ENCODE results near the gene CCSER2.
"Not testable (repeated sequence)": the region's sequence is repeated elsewhere in the genome, so short reads cannot be mapped to it uniquely, and the experiment has no call there.

Gene CCSER2

DNA sequence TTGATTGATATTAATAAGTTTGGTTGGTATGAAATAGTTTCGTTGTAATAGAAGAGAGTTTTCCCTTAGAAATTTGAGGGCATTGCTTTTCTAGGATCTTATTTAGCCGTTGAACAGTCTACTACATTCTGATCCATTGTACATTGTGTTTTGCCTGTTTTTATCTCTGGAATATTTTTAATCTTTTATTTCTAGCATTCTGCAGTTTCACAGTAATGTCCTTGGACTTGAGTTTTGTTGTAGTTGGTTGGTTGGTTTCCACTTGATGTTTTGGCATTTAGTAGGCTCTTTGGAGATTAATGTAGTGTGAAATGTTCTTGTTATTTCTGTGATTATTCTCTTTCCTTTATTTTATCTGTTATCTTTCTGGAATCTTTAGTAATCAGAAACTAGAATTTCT, 112.4 kb downstream of the CCSER2 start:
- no peak overlapping the region for H3K4me3 ChIP-seq
- no peak overlapping the region for H3K9ac ChIP-seq (ENCODE audit: insufficient read length)
- no peak overlapping the region for H3K27ac ChIP-seq
- DNase-seq (ENCODE audit: low read depth, low spot score), result no peak
- H3K36me3 ChIP-seq (ENCODE audit: insufficient read depth, low read length), result no peaks in the 10 kb centered on the region
- no peaks in the 10 kb centered on the region for H3K9me3 ChIP-seq (ENCODE audit: low read depth, low read length)
- TF ChIP-seq EZH2 (IDR thresholded peaks at IDR 0.05), result no peak
- no peak for TF ChIP-seq FOXP2 (optimal IDR thresholded peaks at IDR 0.05; ENCODE audit: control extremely low read depth, extremely low read length, insufficient read depth)
- TF ChIP-seq POLR2AphosphoS5 (IDR thresholded peaks at IDR 0.05; ENCODE audit: borderline replicate concordance, low read depth, low read length), result no peak

DNA sequence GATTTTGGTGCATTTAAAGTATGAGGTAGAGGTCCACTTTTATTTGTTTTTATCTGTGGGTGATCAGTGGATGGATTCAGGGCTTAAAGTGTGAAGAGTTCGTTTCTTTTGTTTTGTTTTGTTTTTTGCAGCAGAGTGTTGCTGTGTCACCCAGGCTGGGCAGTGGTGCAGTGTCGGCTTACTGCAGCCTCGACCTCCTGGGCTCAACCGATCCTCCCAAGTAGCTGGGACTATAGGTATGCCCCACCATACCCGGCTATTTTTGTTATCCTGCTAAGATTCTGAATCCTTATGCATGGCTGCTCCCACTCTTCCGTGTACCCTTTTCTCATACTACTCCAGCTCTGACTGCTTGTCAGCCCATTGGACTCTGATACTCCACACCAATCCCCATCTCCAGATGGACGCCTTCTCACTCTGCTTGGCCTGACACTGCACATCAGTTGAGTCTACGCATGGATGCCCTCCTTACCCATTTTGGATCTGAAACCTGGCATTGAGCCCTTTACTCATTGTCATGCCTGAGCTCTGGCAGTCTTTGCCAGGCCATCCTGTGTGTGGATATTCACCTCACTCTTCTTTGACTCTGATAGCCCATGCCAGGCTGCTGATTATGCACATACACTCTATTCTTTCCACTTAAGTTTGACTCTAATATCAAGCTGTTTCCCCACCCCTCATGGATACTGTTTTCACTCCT, 119.5 kb downstream of the CCSER2 start:
- Histone ChIP-seq H3K9ac (ENCODE audit: insufficient read length) (no peak overlapping the region), H3K9me3 (ENCODE audit: low read depth, low read length) (no peaks in the 10 kb centered on the region), H3K4me3 (no peak overlapping the region), H3K27ac (no peak overlapping the region), H3K36me3 (ENCODE audit: insufficient read depth, low read length) (no peaks in the 10 kb centered on the region)
- TF ChIP-seq EZH2 (IDR thresholded peaks at IDR 0.05), result no peak
- no peak for TF ChIP-seq FOXP2 (optimal IDR thresholded peaks at IDR 0.05; ENCODE audit: control extremely low read depth, extremely low read length, insufficient read depth)
- no peak for TF ChIP-seq POLR2AphosphoS5 (IDR thresholded peaks at IDR 0.05; ENCODE audit: borderline replicate concordance, low read depth, low read length)
- DNase-seq (ENCODE audit: low read depth, low spot score), result no peak

DNA sequence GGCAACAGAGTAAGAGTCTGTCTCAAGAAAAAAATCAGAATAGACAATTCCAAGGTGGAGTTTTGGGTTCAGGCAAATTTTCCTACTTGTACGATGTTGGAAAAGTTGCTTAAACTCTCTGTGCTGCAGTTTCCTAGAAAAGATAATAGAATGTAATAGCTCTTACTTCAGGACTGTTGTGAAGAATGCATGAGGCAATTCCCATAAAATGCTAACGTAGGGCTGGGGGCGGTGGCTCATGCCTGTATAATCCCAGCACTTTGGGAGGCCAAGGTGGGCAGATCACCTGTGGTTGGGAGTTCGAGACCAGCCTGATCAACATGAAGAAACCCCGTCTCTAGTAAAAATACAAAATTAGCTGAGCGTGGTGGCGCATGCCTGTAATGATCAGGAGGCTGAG, 121.0 kb downstream of the CCSER2 start:
- H3K9me3 ChIP-seq (ENCODE audit: low read depth, low read length); DNase-seq (ENCODE audit: low read depth, low spot score); H3K9ac ChIP-seq (ENCODE audit: insufficient read length); H3K27ac ChIP-seq; H3K4me3 ChIP-seq; H3K36me3 ChIP-seq (ENCODE audit: insufficient read depth, low read length): not testable (repeated sequence)

DNA sequence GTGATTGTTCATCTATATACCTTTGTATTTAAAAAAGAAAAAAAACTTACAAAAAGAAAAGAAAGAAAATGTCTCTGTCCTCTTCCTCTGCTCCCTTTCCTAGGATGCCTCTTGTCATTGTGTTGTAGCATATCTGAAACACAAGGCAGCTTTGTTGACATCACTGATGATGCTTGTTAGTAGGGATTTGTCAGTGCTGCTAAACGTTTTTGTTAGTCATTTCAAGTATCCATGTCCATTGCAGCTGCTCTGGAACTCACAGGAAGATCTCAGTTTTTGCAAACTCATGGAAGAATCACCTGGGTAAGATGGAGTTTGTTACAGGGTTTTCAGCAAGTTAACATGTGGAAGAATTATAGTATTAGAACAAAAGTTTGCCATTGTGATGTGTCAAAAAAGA, 123.6 kb downstream of the CCSER2 start:
- no peak for DNase-seq (ENCODE audit: low read depth, low spot score)
- H3K36me3 ChIP-seq (ENCODE audit: insufficient read depth, low read length), result no peaks in the 10 kb centered on the region
- no peak overlapping the region for H3K4me3 ChIP-seq
- H3K27ac ChIP-seq, result no peak overlapping the region
- TF ChIP-seq FOXP2 (optimal IDR thresholded peaks at IDR 0.05; ENCODE audit: control extremely low read depth, extremely low read length, insufficient read depth) (no peak), POLR2AphosphoS5 (IDR thresholded peaks at IDR 0.05; ENCODE audit: borderline replicate concordance, low read depth, low read length) (no peak), EZH2 (IDR thresholded peaks at IDR 0.05) (no peak)
- H3K9me3 ChIP-seq (ENCODE audit: low read depth, low read length), result no peaks in the 10 kb centered on the region
- no peak overlapping the region for H3K9ac ChIP-seq (ENCODE audit: insufficient read length)

DNA sequence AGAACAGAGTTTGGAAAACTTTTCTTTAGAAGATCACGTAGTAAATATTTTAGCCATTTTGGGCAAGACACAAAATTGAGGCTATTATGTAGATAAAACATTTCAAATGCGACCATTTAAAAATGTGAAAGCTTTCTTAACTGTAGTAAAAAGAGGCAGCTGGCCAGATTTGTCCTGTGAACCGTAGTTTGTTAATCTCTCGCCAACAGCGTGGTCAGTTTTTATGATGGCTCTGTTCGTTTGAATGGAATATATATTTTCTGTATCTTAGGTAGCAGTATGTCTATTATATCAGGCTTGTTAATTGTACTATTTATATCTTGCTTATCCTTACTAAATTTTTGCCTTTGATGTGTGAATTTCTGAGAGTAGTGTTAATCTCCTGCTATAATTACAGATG, 124.9 kb downstream of the CCSER2 start:
- no peak overlapping the region for H3K4me3 ChIP-seq
- no peak for TF ChIP-seq POLR2AphosphoS5 (IDR thresholded peaks at IDR 0.05; ENCODE audit: borderline replicate concordance, low read depth, low read length)
- no peak overlapping the region for H3K9ac ChIP-seq (ENCODE audit: insufficient read length)
- no peak for DNase-seq (ENCODE audit: low read depth, low spot score)
- H3K27ac ChIP-seq, result no peak overlapping the region
- H3K9me3 ChIP-seq (ENCODE audit: low read depth, low read length), result no peaks in the 10 kb centered on the region
- H3K36me3 ChIP-seq (ENCODE audit: insufficient read depth, low read length), result no peaks in the 10 kb centered on the region

DNA sequence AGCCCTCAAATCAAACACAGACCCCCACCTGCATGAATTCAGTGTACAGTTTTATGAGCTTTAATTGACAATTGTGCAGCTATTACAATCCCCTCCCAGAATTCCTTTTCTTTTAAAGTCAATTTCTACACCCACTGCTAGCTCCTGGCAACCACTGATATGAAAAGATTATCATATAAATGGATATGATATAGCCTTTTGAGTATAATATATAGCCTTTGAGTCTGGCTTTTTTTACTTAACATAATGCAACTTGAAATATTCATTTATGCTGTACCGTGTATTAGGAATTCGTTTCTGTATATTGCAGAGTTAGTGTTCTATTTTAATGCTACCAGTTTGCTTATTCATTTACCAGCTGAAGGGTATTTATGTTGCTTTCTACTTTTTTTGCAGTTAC, 127.7 kb downstream of the CCSER2 start:
- Histone ChIP-seq H3K9ac (ENCODE audit: insufficient read length) (no peak overlapping the region), H3K4me3 (no peak overlapping the region), H3K27ac (no peak overlapping the region), H3K36me3 (ENCODE audit: insufficient read depth, low read length) (no peaks in the 10 kb centered on the region), H3K9me3 (ENCODE audit: low read depth, low read length) (no peaks in the 10 kb centered on the region)
- TF ChIP-seq POLR2AphosphoS5 (IDR thresholded peaks at IDR 0.05; ENCODE audit: borderline replicate concordance, low read depth, low read length) (no peak), EZH2 (IDR thresholded peaks at IDR 0.05) (no peak), FOXP2 (optimal IDR thresholded peaks at IDR 0.05; ENCODE audit: control extremely low read depth, extremely low read length, insufficient read depth) (no peak)
- DNase-seq (ENCODE audit: low read depth, low spot score), result no peak

DNA sequence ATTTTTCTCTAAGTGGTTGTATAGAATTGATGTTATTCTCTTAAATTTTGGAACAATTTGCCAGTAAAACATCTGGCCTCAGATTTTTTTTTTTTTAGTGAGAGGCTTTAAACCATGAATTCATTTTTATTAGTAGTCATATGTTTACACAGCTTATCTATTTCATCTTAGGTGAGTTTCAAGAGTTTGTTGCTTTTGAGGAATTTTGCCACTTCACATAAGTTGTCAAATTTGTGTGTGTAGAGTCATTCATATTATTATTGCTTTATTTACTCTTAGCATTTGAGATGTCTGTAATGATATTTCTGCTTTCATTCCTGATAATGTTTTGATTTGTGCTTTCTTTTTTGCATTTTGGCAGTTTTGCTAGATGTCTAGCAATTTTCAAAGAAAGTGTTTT, 132.1 kb downstream of the CCSER2 start:
- no peak for DNase-seq (ENCODE audit: low read depth, low spot score)
- Histone ChIP-seq H3K9me3 (ENCODE audit: low read depth, low read length) (no peaks in the 10 kb centered on the region), H3K4me3 (no peak overlapping the region), H3K9ac (ENCODE audit: insufficient read length) (no peak overlapping the region), H3K27ac (no peak overlapping the region), H3K36me3 (ENCODE audit: insufficient read depth, low read length) (no peaks in the 10 kb centered on the region)
- TF ChIP-seq POLR2AphosphoS5 (IDR thresholded peaks at IDR 0.05; ENCODE audit: borderline replicate concordance, low read depth, low read length) (no peak), EZH2 (IDR thresholded peaks at IDR 0.05) (no peak), FOXP2 (optimal IDR thresholded peaks at IDR 0.05; ENCODE audit: control extremely low read depth, extremely low read length, insufficient read depth) (no peak)

DNA sequence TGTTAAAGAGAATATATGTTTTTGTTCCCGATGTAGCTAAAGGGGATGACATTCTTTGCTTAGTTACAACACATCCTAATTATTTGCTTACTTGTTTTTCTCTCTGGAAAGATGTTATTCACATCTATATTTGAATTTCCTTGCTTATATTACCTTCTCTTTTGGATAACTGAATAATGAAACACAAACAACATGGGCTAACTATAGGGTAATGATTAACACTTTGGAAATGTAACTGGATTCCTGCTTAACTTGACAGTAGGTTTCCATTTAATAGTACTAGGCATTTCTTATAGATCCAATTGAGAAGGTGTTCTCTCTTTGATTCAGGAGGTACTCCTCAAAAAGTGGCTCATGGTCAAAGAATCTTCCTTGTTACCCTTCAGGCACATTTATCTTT, 141.1 kb downstream of the CCSER2 start:
- H3K36me3 ChIP-seq (ENCODE audit: insufficient read depth, low read length), result no peaks in the 10 kb centered on the region

DNA sequence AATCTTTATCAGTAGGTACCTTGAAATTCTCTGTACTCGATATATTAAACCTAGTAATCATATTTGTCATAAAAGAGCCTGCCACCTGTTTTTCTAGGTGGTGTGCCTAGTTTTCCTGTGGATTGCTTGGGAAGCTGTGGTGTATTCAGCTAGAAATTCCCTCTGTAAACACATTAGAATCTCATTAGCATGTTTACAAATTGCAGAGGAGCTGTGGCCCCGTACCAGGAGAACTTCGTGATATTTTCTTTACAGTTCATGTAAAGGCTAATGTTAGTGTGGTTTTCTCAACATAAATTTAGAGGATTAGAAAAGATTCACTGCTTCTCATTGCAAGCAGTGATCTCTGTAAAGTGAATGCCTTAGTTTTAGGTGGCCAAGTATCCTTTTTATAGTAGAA, 144.7 kb downstream of the CCSER2 start:
- Histone ChIP-seq H3K27ac (no peak overlapping the region), H3K9me3 (ENCODE audit: low read depth, low read length) (no peaks in the 10 kb centered on the region), H3K36me3 (ENCODE audit: insufficient read depth, low read length) (no peaks in the 10 kb centered on the region), H3K4me3 (no peak overlapping the region), H3K9ac (ENCODE audit: insufficient read length) (no peak overlapping the region)
- TF ChIP-seq POLR2AphosphoS5 (IDR thresholded peaks at IDR 0.05; ENCODE audit: borderline replicate concordance, low read depth, low read length) (no peak), FOXP2 (optimal IDR thresholded peaks at IDR 0.05; ENCODE audit: control extremely low read depth, extremely low read length, insufficient read depth) (no peak), EZH2 (IDR thresholded peaks at IDR 0.05) (no peak)
- DNase-seq (ENCODE audit: low read depth, low spot score), result no peak

More for the DNA sequence above, 141.1 kb downstream of the CCSER2 start:
- H3K9me3 ChIP-seq (ENCODE audit: low read depth, low read length), result no peaks in the 10 kb centered on the region
- TF ChIP-seq EZH2 (IDR thresholded peaks at IDR 0.05) (no peak), POLR2AphosphoS5 (IDR thresholded peaks at IDR 0.05; ENCODE audit: borderline replicate concordance, low read depth, low read length) (no peak), FOXP2 (optimal IDR thresholded peaks at IDR 0.05; ENCODE audit: control extremely low read depth, extremely low read length, insufficient read depth) (no peak)
- H3K9ac ChIP-seq (ENCODE audit: insufficient read length), result no peak overlapping the region
- DNase-seq (ENCODE audit: low read depth, low spot score), result no peak
- H3K27ac ChIP-seq, result no peak overlapping the region
- H3K4me3 ChIP-seq, result no peak overlapping the region

Data from SK-N-MC (cell line).